IMR-90 (cell line): ENCODE results near the gene EPHA6. TPM values are rescaled to one million over a fixed set of nuclear protein-coding genes. Genes with fewer than 3 reads are reported as not detected.

ENCODE experiments used
- ATAC-seq: fragments of 200-7000 bp; cut with Tn5 transposase; 2 replicates; pipeline ENCODE4 v1.9.1; 2020; ENCODE audit warnings: low read depth, mild to moderate bottlenecking, moderate library complexity
- BruUV-seq: library from RNA; stranded (reverse); fragments of 400-500 nt; replicated peaks from 2 replicates; lab custom pipeline; 2021; lab: Mats Ljungman, UMichigan
- CTCF ChIA-PET: fragments of 300-600 bp; formaldehyde crosslinking; extraction: SDS; loops from one replicate; lab custom pipeline; 2021; ENCODE audit warnings: antibody characterized with exemption; lab: Yijun Ruan, JAX
- POLR2A ChIA-PET: fragments of 300-600 bp; sonication (Branson Sonifier 250); formaldehyde crosslinking; loops from one replicate; lab custom pipeline; 2022; ENCODE audit warnings: antibody characterized with exemption; ENCODE audit not compliant: unreplicated experiment; lab: Charles Lee
- DNase-seq: peaks from one replicate; pipeline ENCODE4 v3.0.0; 2013
- H2AFZ ChIP-seq: replicated peaks from 2 replicates; pipeline ENCODE3; 2013; ENCODE audit warnings: low read length, mild to moderate bottlenecking; ENCODE audit not compliant: poor library complexity
- H2AK5ac ChIP-seq: 2 replicates; pipeline ENCODE4 v1.6.1; 2013; ENCODE audit warnings: low read depth, low read length, inconsistent platforms
- H2AK9ac ChIP-seq: replicated peaks from 2 replicates; pipeline ENCODE3; 2013; ENCODE audit warnings: mild to moderate bottlenecking, low read depth, low read length, moderate library complexity; ENCODE audit not compliant: poor library complexity
- H2BK120ac ChIP-seq: 2 replicates; pipeline ENCODE4 v1.6.1; 2013; ENCODE audit warnings: low read depth, low read length, inconsistent platforms
- H2BK15ac ChIP-seq: 3 replicates; pipeline ENCODE4 v1.6.1; 2013; ENCODE audit warnings: low read depth, low read length, inconsistent platforms
- H2BK20ac ChIP-seq: 2 replicates; pipeline ENCODE4 v1.6.1; 2013; ENCODE audit warnings: low read depth, mild to moderate bottlenecking, inconsistent platforms, low read length, moderate library complexity
- H2BK5ac ChIP-seq: 2 replicates; pipeline ENCODE4 v1.6.1; 2013; ENCODE audit warnings: mild to moderate bottlenecking, low read depth, low read length, inconsistent platforms; ENCODE audit not compliant: poor library complexity, severe bottlenecking
- H3K14ac ChIP-seq: replicated peaks from 2 replicates; pipeline ENCODE4 v1.6.1; 2013; ENCODE audit warnings: low read depth, low read length, inconsistent platforms
- H3K18ac ChIP-seq: 2 replicates; pipeline ENCODE4 v1.6.1; 2013; ENCODE audit warnings: low read depth, low read length, control low read depth
- H3K23ac ChIP-seq: 2 replicates; pipeline ENCODE4 v1.6.1; 2013; ENCODE audit warnings: low read depth, low read length, inconsistent platforms
- H3K27ac ChIP-seq: 2 replicates; pipeline ENCODE4 v1.5.1; 2013; ENCODE audit warnings: mild to moderate bottlenecking, control low read depth, low read length; ENCODE audit not compliant: insufficient read depth
- H3K27me3 ChIP-seq: 2 replicates; pipeline ENCODE4 v1.6.1; 2013; ENCODE audit warnings: low read length; ENCODE audit not compliant: control insufficient read depth, insufficient read depth
- H3K36me3 ChIP-seq: 2 replicates; pipeline ENCODE4 v1.6.1; 2013; ENCODE audit warnings: low read length, mixed read lengths; ENCODE audit not compliant: control insufficient read depth, insufficient read depth
- H3K4ac ChIP-seq: 2 replicates; pipeline ENCODE4 v1.6.1; 2013; ENCODE audit warnings: low read depth, low read length, inconsistent platforms
- H3K4me1 ChIP-seq: 2 replicates; pipeline ENCODE4 v1.6.1; 2013; ENCODE audit warnings: low read length, mixed read lengths; ENCODE audit not compliant: control insufficient read depth, insufficient read depth
- H3K4me2 ChIP-seq: 2 replicates; pipeline ENCODE4 v1.6.1; 2013; ENCODE audit warnings: low read depth, mild to moderate bottlenecking, control low read depth, low read length, moderate library complexity
- H3K4me3 ChIP-seq: 2 replicates; pipeline ENCODE4 v1.5.1; 2013; ENCODE audit warnings: low read depth, mild to moderate bottlenecking, control low read depth, low read length, moderate library complexity; ENCODE audit not compliant: insufficient read depth
- H3K56ac ChIP-seq: 2 replicates; pipeline ENCODE4 v1.6.1; 2013; ENCODE audit warnings: low read length, inconsistent platforms; ENCODE audit not compliant: insufficient read depth; ENCODE audit errors: extremely low read depth
- H3K79me1 ChIP-seq, 2 experiments: 2 replicates each; pipeline ENCODE4 v1.6.1; 2013; ENCODE audit warnings: low read length in 2 of 2, inconsistent platforms in 1 of 2, low read depth in 1 of 2
- H3K9ac ChIP-seq: 2 replicates; pipeline ENCODE4 v1.6.1; 2013; ENCODE audit warnings: low read depth, low read length, control low read depth
- H3K9me1 ChIP-seq: 2 replicates; pipeline ENCODE4 v1.6.1; 2013; ENCODE audit warnings: low read length, inconsistent platforms; ENCODE audit not compliant: insufficient read depth
- H3K9me3 ChIP-seq: 2 replicates; pipeline ENCODE4 v1.6.1; 2013; ENCODE audit warnings: low read length; ENCODE audit not compliant: control insufficient read depth, insufficient read depth
- H4K20me1 ChIP-seq: 2 replicates; pipeline ENCODE4 v1.6.1; 2013; ENCODE audit warnings: low read length, inconsistent platforms; ENCODE audit not compliant: insufficient read depth
- H4K5ac ChIP-seq: 2 replicates; pipeline ENCODE4 v1.6.1; 2013; ENCODE audit warnings: mild to moderate bottlenecking, low read depth, low read length, control low read depth
- H4K8ac ChIP-seq, 2 experiments: 2 replicates each; pipeline ENCODE4 v1.6.1; 2013; ENCODE audit warnings: low read depth in 2 of 2, low read length in 2 of 2, control low read depth in 1 of 2, inconsistent platforms in 1 of 2
- H4K91ac ChIP-seq: 2 replicates; pipeline ENCODE4 v1.6.1; 2013; ENCODE audit warnings: low read depth, low read length, inconsistent platforms; ENCODE audit not compliant: insufficient read depth
- MAFK ChIP-seq: IDR thresholded peaks from 2 replicates; pipeline ENCODE4 v1.6.1; 2012; ENCODE audit warnings: low read depth, low read length, improper control_type of control experiment
- NFE2L2 ChIP-seq: fragments of 150-350 bp; IDR thresholded peaks from 2 replicates; pipeline ENCODE4 v1.6.1; 2016; ENCODE audit warnings: low read depth, mild to moderate bottlenecking, low read length
- POLR2A ChIP-seq: IDR thresholded peaks from 2 replicates; pipeline ENCODE4 v1.6.1; 2012; ENCODE audit warnings: mild to moderate bottlenecking, low read depth, low read length
- RAD21 ChIP-seq: IDR thresholded peaks from 2 replicates; pipeline ENCODE4 v1.6.1; 2012; ENCODE audit warnings: low read length, improper control_type of control experiment
- SMC3 ChIP-seq: fragments of 150-350 bp; IDR thresholded peaks from 2 replicates; pipeline ENCODE4 v1.6.1; 2016; ENCODE audit warnings: low read depth, mild to moderate bottlenecking, antibody characterized with exemption, low read length, moderate library complexity
- dilution Hi-C: fragments of 300-500 bp; cut with HindIII; formaldehyde crosslinking; loops from one replicate; pipeline ENCODE4 v1.14.3; 2018; ENCODE audit warnings: low sequenced_read_pairs; ENCODE audit not compliant: unreplicated experiment
- in situ Hi-C: fragments of 300-500 bp; cut with MboI; formaldehyde crosslinking; loops from 3 replicates; pipeline ENCODE4 v1.14.3; 2019; ENCODE audit warnings: low sequenced_read_pairs, inconsistent platforms, mixed read lengths
- intact Hi-C: fragments of 100-400 bp; cut with micrococcal nuclease; formaldehyde crosslinking; loops from 2 replicates; pipeline ENCODE4 v1.10.0; 2022
- polyA plus RNA-seq, 3 experiments: library from polyadenylated mRNA; depleted of rRNA; stranded (reverse); fragments of >200 nt; gene quantifications; 2 replicates each; pipeline ENCODE4 v1.2.3, GENCODE V29; 2012; ENCODE audit warnings: low replicate concordance in 1 of 3
- total RNA-seq: library from RNA; depleted of rRNA; stranded (reverse); fragments of >200 nt; gene quantifications from 2 replicates; pipeline ENCODE4 v1.2.3, GENCODE V29; 2012

The EPHA6 gene
- total and polyA plus RNA-seq, 2 of the 4 experiments (the other 2 are of a cell fraction) = not detected

DNA sequence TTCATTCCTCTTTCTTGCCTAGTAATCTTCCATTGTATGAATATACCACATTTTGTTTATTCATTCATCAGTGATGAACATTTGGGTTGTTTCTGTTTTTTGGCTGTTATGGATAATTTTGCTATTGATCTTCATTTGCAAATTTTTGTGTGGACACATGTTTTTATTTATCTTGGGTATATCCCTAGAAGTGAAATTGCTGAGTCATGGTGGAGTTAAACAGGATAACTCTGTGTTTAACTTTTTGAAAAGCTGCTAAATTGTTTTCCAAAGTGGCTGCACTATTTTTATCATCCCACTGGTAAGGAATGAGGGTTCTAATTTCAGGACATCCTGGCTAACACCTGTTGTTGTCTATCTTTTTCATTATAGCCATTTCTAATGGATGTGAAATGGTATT lies 875.6 kb downstream of the EPHA6 start:
- POLR2A ChIA-PET = no interaction called here
- Histone ChIP-seq H4K91ac (no peak overlapping the region), H3K23ac (no peak overlapping the region), H3K4me1 (no peaks in the 10 kb centered on the region), H3K4me2 (no peak overlapping the region), H2BK120ac (no peak overlapping the region), H2AK9ac (no peak overlapping the region), H3K9me1 (no peaks in the 10 kb centered on the region), H2AFZ (no peak overlapping the region), H3K9me3 (no peaks in the 10 kb centered on the region), H4K20me1 (no peaks in the 10 kb centered on the region), H3K4ac (no peak overlapping the region), H3K56ac (no peak overlapping the region), H3K4me3 (no peak overlapping the region), H4K8ac (no peak overlapping the region), H3K18ac (no peak overlapping the region), H3K27me3 (no peaks in the 10 kb centered on the region), H2BK15ac (no peak overlapping the region), H2AK5ac (no peak overlapping the region), H3K79me1 (no peaks in the 10 kb centered on the region), H3K14ac (no peak overlapping the region), H2BK20ac (no peak overlapping the region), H3K27ac (no peak overlapping the region), H2BK5ac (no peak overlapping the region), H3K36me3 (no peaks in the 10 kb centered on the region), H3K9ac (no peak overlapping the region), H4K5ac (no peak overlapping the region)
- dilution Hi-C loops = no loop called here
- ATAC-seq (no peak), DNase-seq (no peak)
- in situ Hi-C loops = no loop called here
- no TSS peak for BruUV-seq
- intact Hi-C loops = no loop called here
- CTCF ChIA-PET = no interaction called here
- TF ChIP-seq POLR2A = no peak
- TF ChIP-seq SMC3 = no peak
- TF ChIP-seq MAFK = peak; percentile 74
- TF ChIP-seq RAD21 = no peak
- peak; percentile 97 for TF ChIP-seq NFE2L2
